Measurements from ENCODE around the gene MAP2K6.

MAP2K6 gene

GRCh38 chr17:69414408-69415274 is at the start of gene MAP2K6:
Gene MAP2K6, plus strand, starts transcription at chr17:69414697. Its CDS starts 288 bp downstream, at chr17:69414985.
- no peaks in the 10 kb centered on the region for H3K27me3 ChIP-seq (ENCODE audit: control insufficient read depth, insufficient read depth, low read length)
- H3K9me3 ChIP-seq (ENCODE audit: control insufficient read depth, low read depth, low read length): no peaks in the 10 kb centered on the region
- H3K27ac ChIP-seq (ENCODE audit: low read length): no peak within 1 kb of the TSS
- peak within 1 kb of the TSS; percentile 87 for H3K4me3 ChIP-seq (ENCODE audit: low read length)
- peaks cover 36% of the 10 kb centered on the region for H3K4me1 ChIP-seq (ENCODE audit: control insufficient read depth, low read depth, low read length)
- H3K9ac ChIP-seq (ENCODE audit: low read length): peak within 1 kb of the TSS; percentile 35
- H3K36me3 ChIP-seq (ENCODE audit: control insufficient read depth, low read depth, low read length): no peaks in the 10 kb centered on the region

GRCh38 chr17:69367298-69367697 is 47.2 kb upstream of the MAP2K6 start:
- no peaks in the 10 kb centered on the region for H3K4me1 ChIP-seq (ENCODE audit: control insufficient read depth, low read depth, low read length)
- H3K36me3 ChIP-seq (ENCODE audit: control insufficient read depth, low read depth, low read length): no peaks in the 10 kb centered on the region
- no peaks in the 10 kb centered on the region for H3K9me3 ChIP-seq (ENCODE audit: control insufficient read depth, low read depth, low read length)
- H3K27ac ChIP-seq (ENCODE audit: low read length): no peak overlapping the region
- no peak overlapping the region for H3K4me3 ChIP-seq (ENCODE audit: low read length)
- H3K9ac ChIP-seq (ENCODE audit: low read length): no peak overlapping the region
- no peaks in the 10 kb centered on the region for H3K27me3 ChIP-seq (ENCODE audit: control insufficient read depth, insufficient read depth, low read length)

- H3K9ac ChIP-seq (ENCODE audit: low read length): no peak overlapping the region
- no peaks in the 10 kb centered on the region for H3K27me3 ChIP-seq (ENCODE audit: control insufficient read depth, insufficient read depth, low read length)
- H3K27ac ChIP-seq (ENCODE audit: low read length): no peak overlapping the region
- no peaks in the 10 kb centered on the region for H3K9me3 ChIP-seq (ENCODE audit: control insufficient read depth, low read depth, low read length)
- no peaks in the 10 kb centered on the region for H3K4me1 ChIP-seq (ENCODE audit: control insufficient read depth, low read depth, low read length)
- no peak overlapping the region for H3K4me3 ChIP-seq (ENCODE audit: low read length)
- H3K36me3 ChIP-seq (ENCODE audit: control insufficient read depth, low read depth, low read length): no peaks in the 10 kb centered on the region
These were observed 41.4 kb upstream of the MAP2K6 start for GRCh38 chr17:69373069-69373468.

GRCh38 chr17:69375229-69375628 is 39.3 kb upstream of the MAP2K6 start:
- Histone ChIP-seq H3K27ac (ENCODE audit: low read length) (no peak overlapping the region), H3K9ac (ENCODE audit: low read length) (no peak overlapping the region), H3K9me3 (ENCODE audit: control insufficient read depth, low read depth, low read length) (no peaks in the 10 kb centered on the region), H3K27me3 (ENCODE audit: control insufficient read depth, insufficient read depth, low read length) (no peaks in the 10 kb centered on the region), H3K4me1 (ENCODE audit: control insufficient read depth, low read depth, low read length) (no peaks in the 10 kb centered on the region), H3K4me3 (ENCODE audit: low read length) (no peak overlapping the region), H3K36me3 (ENCODE audit: control insufficient read depth, low read depth, low read length) (no peaks in the 10 kb centered on the region)

GRCh38 chr17:69388822-69389442 is 25.6 kb upstream of the MAP2K6 start:
- Histone ChIP-seq H3K9me3 (ENCODE audit: control insufficient read depth, low read depth, low read length) (no peaks in the 10 kb centered on the region), H3K9ac (ENCODE audit: low read length) (no peak overlapping the region), H3K4me3 (ENCODE audit: low read length) (no peak overlapping the region), H3K27me3 (ENCODE audit: control insufficient read depth, insufficient read depth, low read length) (no peaks in the 10 kb centered on the region), H3K27ac (ENCODE audit: low read length) (no peak overlapping the region), H3K36me3 (ENCODE audit: control insufficient read depth, low read depth, low read length) (no peaks in the 10 kb centered on the region), H3K4me1 (ENCODE audit: control insufficient read depth, low read depth, low read length) (no peaks in the 10 kb centered on the region)

- no peaks in the 10 kb centered on the region for H3K27me3 ChIP-seq (ENCODE audit: control insufficient read depth, insufficient read depth, low read length)
- H3K36me3 ChIP-seq (ENCODE audit: control insufficient read depth, low read depth, low read length): no peaks in the 10 kb centered on the region
- H3K9me3 ChIP-seq (ENCODE audit: control insufficient read depth, low read depth, low read length): no peaks in the 10 kb centered on the region
- no peaks in the 10 kb centered on the region for H3K4me1 ChIP-seq (ENCODE audit: control insufficient read depth, low read depth, low read length)
- no peak overlapping the region for H3K4me3 ChIP-seq (ENCODE audit: low read length)
- no peak overlapping the region for H3K9ac ChIP-seq (ENCODE audit: low read length)
- no peak overlapping the region for H3K27ac ChIP-seq (ENCODE audit: low read length)
These were observed 23.5 kb upstream of the MAP2K6 start for GRCh38 chr17:69390795-69391501.

GRCh38 chr17:69401251-69401650 is 13.2 kb upstream of the MAP2K6 start:
- Histone ChIP-seq H3K27me3 (ENCODE audit: control insufficient read depth, insufficient read depth, low read length) (no peaks in the 10 kb centered on the region), H3K4me3 (ENCODE audit: low read length) (no peak overlapping the region), H3K9ac (ENCODE audit: low read length) (no peak overlapping the region), H3K27ac (ENCODE audit: low read length) (no peak overlapping the region), H3K9me3 (ENCODE audit: control insufficient read depth, low read depth, low read length) (no peaks in the 10 kb centered on the region), H3K4me1 (ENCODE audit: control insufficient read depth, low read depth, low read length) (no peaks in the 10 kb centered on the region), H3K36me3 (ENCODE audit: control insufficient read depth, low read depth, low read length) (no peaks in the 10 kb centered on the region)

GRCh38 chr17:69402052-69402451 is 12.4 kb upstream of the MAP2K6 start:
- Histone ChIP-seq H3K27ac (ENCODE audit: low read length) (no peak overlapping the region), H3K36me3 (ENCODE audit: control insufficient read depth, low read depth, low read length) (no peaks in the 10 kb centered on the region), H3K4me3 (ENCODE audit: low read length) (no peak overlapping the region)

GRCh38 chr17:69404399-69404798 is 10.1 kb upstream of the MAP2K6 start:
- no peaks in the 10 kb centered on the region for H3K9me3 ChIP-seq (ENCODE audit: control insufficient read depth, low read depth, low read length)
- H3K4me1 ChIP-seq (ENCODE audit: control insufficient read depth, low read depth, low read length): no peaks in the 10 kb centered on the region
- H3K27me3 ChIP-seq (ENCODE audit: control insufficient read depth, insufficient read depth, low read length): no peaks in the 10 kb centered on the region
- H3K36me3 ChIP-seq (ENCODE audit: control insufficient read depth, low read depth, low read length): no peaks in the 10 kb centered on the region
- no peak overlapping the region for H3K27ac ChIP-seq (ENCODE audit: low read length)
- H3K4me3 ChIP-seq (ENCODE audit: low read length): no peak overlapping the region
- no peak overlapping the region for H3K9ac ChIP-seq (ENCODE audit: low read length)

More at GRCh38 chr17:69402052-69402451, 12.4 kb upstream of the MAP2K6 start:
- H3K4me1 ChIP-seq (ENCODE audit: control insufficient read depth, low read depth, low read length): no peaks in the 10 kb centered on the region
- H3K9ac ChIP-seq (ENCODE audit: low read length): no peak overlapping the region
- H3K9me3 ChIP-seq (ENCODE audit: control insufficient read depth, low read depth, low read length): no peaks in the 10 kb centered on the region
- H3K27me3 ChIP-seq (ENCODE audit: control insufficient read depth, insufficient read depth, low read length): no peaks in the 10 kb centered on the region

- Histone ChIP-seq H3K36me3 (ENCODE audit: control insufficient read depth, low read depth, low read length) (no peaks in the 10 kb centered on the region), H3K27ac (ENCODE audit: low read length) (no peak overlapping the region), H3K4me3 (ENCODE audit: low read length) (no peak overlapping the region), H3K4me1 (ENCODE audit: control insufficient read depth, low read depth, low read length) (no peaks in the 10 kb centered on the region), H3K9me3 (ENCODE audit: control insufficient read depth, low read depth, low read length) (no peaks in the 10 kb centered on the region), H3K9ac (ENCODE audit: low read length) (no peak overlapping the region), H3K27me3 (ENCODE audit: control insufficient read depth, insufficient read depth, low read length) (no peaks in the 10 kb centered on the region)
These were observed 9.4 kb upstream of the MAP2K6 start for GRCh38 chr17:69405096-69405495.

- Histone ChIP-seq H3K4me3 (ENCODE audit: low read length) (no peak overlapping the region), H3K27me3 (ENCODE audit: control insufficient read depth, insufficient read depth, low read length) (no peaks in the 10 kb centered on the region), H3K4me1 (ENCODE audit: control insufficient read depth, low read depth, low read length) (peaks cover under 1% of the 10 kb centered on the region), H3K9ac (ENCODE audit: low read length) (no peak overlapping the region), H3K36me3 (ENCODE audit: control insufficient read depth, low read depth, low read length) (no peaks in the 10 kb centered on the region), H3K27ac (ENCODE audit: low read length) (no peak overlapping the region), H3K9me3 (ENCODE audit: control insufficient read depth, low read depth, low read length) (no peaks in the 10 kb centered on the region)
These were observed 7.6 kb upstream of the MAP2K6 start for GRCh38 chr17:69406941-69407340.
